DMS114 treated with DMSO at 0.1 percent for 48 hours (cell line): ENCODE results near the gene TLCD4.
"Not testable (repeated sequence)": the region's sequence is repeated elsewhere in the genome, so short reads cannot be mapped to it uniquely, and the experiment has no call there.

Experiments
- DNase-seq: peaks from one replicate; lab custom pipeline; 2025; ENCODE audit not compliant: unreplicated experiment; lab: John Stamatoyannopoulos, UW

Gene TLCD4

GRCh38 chr1:95117207-95118066 is at the start of gene TLCD4:
Gene TLCD4, plus strand, starts transcription at chr1:95117355. Its CDS starts 26,547 bp downstream, at chr1:95143902.
- no peak for DNase-seq

GRCh38 chr1:95067568-95067967 is 49.6 kb upstream of the TLCD4 start:
- DNase-seq: no peak

- no peak for DNase-seq
Observed at GRCh38 chr1:95068956-95069709, 48.0 kb upstream of the TLCD4 start.

- DNase-seq: no peak
Observed at GRCh38 chr1:95069710-95070093, 47.5 kb upstream of the TLCD4 start.

GRCh38 chr1:95071539-95071938 is 45.6 kb upstream of the TLCD4 start:
- DNase-seq: no peak

- DNase-seq: no peak
Observed at GRCh38 chr1:95072117-95072516, 45.0 kb upstream of the TLCD4 start.

GRCh38 chr1:95072532-95073419 is 44.4 kb upstream of the TLCD4 start, which contains the start of gene ALG14:
Gene ALG14, minus strand, starts transcription at chr1:95072951. Its CDS starts 53 bp downstream, at chr1:95072898.
- peak; percentile 97 for DNase-seq

- no peak for DNase-seq
Observed at GRCh38 chr1:95073446-95073845, 43.7 kb upstream of the TLCD4 start.

GRCh38 chr1:95076034-95076433 is 41.1 kb upstream of the TLCD4 start:
- DNase-seq: no peak

- DNase-seq: no peak
Observed at GRCh38 chr1:95080446-95080845, 36.7 kb upstream of the TLCD4 start.

- DNase-seq: no peak
Observed at GRCh38 chr1:95080879-95081278, 36.3 kb upstream of the TLCD4 start.

- peak; percentile 14 for DNase-seq
Observed at GRCh38 chr1:95084317-95085176, 32.6 kb upstream of the TLCD4 start.

GRCh38 chr1:95085376-95085775 is 31.8 kb upstream of the TLCD4 start:
- no peak for DNase-seq

GRCh38 chr1:95086949-95087533 is 30.1 kb upstream of the TLCD4 start:
- DNase-seq: no peak

GRCh38 chr1:95088303-95088702 is 28.9 kb upstream of the TLCD4 start:
- no peak for DNase-seq

GRCh38 chr1:95089650-95090287 is 27.4 kb upstream of the TLCD4 start:
- DNase-seq: no peak

- not testable (repeated sequence) for DNase-seq
Observed at GRCh38 chr1:95091290-95091689, 25.9 kb upstream of the TLCD4 start.

- DNase-seq: not testable (repeated sequence)
Observed at GRCh38 chr1:95092891-95093290, 24.3 kb upstream of the TLCD4 start.

- DNase-seq: no peak
Observed at GRCh38 chr1:95093296-95093695, 23.9 kb upstream of the TLCD4 start.
